Keratinocyte (primary cell): ENCODE results near the gene OTOS. TPM values are rescaled to one million over a fixed set of nuclear protein-coding genes. Genes with fewer than 3 reads are reported as not detected.

Experiments
- DNase-seq: peaks from one replicate; pipeline ENCODE4 v3.0.0-alpha.2; 2011; ENCODE audit warnings: low read depth, missing footprints, low spot score
- FAIRE-seq: peaks from 2 replicates; lab custom pipeline; 2011; peaks lifted over from hg19 to GRCh38; lab: Jason Lieb, UNC
- H2AFZ ChIP-seq: 2 replicates; pipeline ENCODE4 v1.6.0; 2012; ENCODE audit warnings: low read length, control low read depth, inconsistent platforms; ENCODE audit not compliant: control insufficient read depth
- H3K27ac ChIP-seq: 2 replicates; pipeline ENCODE4 v1.5.1; 2011; ENCODE audit warnings: low read length; ENCODE audit not compliant: control insufficient read depth, insufficient read depth
- H3K27me3 ChIP-seq: 3 replicates; pipeline ENCODE4 v1.6.0; 2011; ENCODE audit warnings: low read length; ENCODE audit not compliant: control insufficient read depth, insufficient read depth; ENCODE audit errors: extremely low read depth
- H3K36me3 ChIP-seq, 2 experiments: 2 replicates in 1 of 2; 3 replicates in 1 of 2; pipeline ENCODE4 v1.5.1; 2011; ENCODE audit warnings: low read length in 2 of 2, mild to moderate bottlenecking in 1 of 2; ENCODE audit not compliant: control insufficient read depth in 2 of 2, insufficient read depth in 2 of 2; ENCODE audit errors: extremely low read depth in 1 of 2
- H3K4me1 ChIP-seq: 3 replicates; pipeline ENCODE4 v1.5.1; 2011; ENCODE audit warnings: low read length; ENCODE audit not compliant: control insufficient read depth, insufficient read depth; ENCODE audit errors: extremely low read depth
- H3K4me2 ChIP-seq: 3 replicates; pipeline ENCODE4 v1.6.0; 2011; ENCODE audit warnings: low read depth, low read length; ENCODE audit not compliant: control insufficient read depth, insufficient read depth; ENCODE audit errors: extremely low read depth
- H3K4me3 ChIP-seq, 3 experiments: fragments of 200-600 bp in 1 of 3; sonication (generic) in 1 of 3; 2 replicates in 2 of 3; 3 replicates in 1 of 3; pipeline ENCODE4 v1.5.1; 2011 to 2016; ENCODE audit warnings: low read length in 3 of 3, mild to moderate bottlenecking in 3 of 3, control low read depth in 2 of 3, inconsistent platforms in 1 of 3, low read depth in 1 of 3, mixed read lengths in 1 of 3, mixed run types in 1 of 3, moderate library complexity in 1 of 3; ENCODE audit not compliant: control insufficient read depth in 2 of 3, insufficient read depth in 2 of 3; ENCODE audit errors: extremely low read depth in 1 of 3
- H3K79me2 ChIP-seq: 2 replicates; pipeline ENCODE4 v1.6.0; 2012; ENCODE audit warnings: low read length; ENCODE audit not compliant: control insufficient read depth, insufficient read depth
- H3K9ac ChIP-seq: 3 replicates; pipeline ENCODE4 v1.6.0; 2011; ENCODE audit warnings: low read length; ENCODE audit not compliant: control insufficient read depth, insufficient read depth; ENCODE audit errors: extremely low read depth
- H3K9me1 ChIP-seq: 3 replicates; pipeline ENCODE4 v1.6.0; 2011; ENCODE audit warnings: low read length; ENCODE audit not compliant: control insufficient read depth, insufficient read depth; ENCODE audit errors: extremely low read depth
- H3K9me3 ChIP-seq: 2 replicates; pipeline ENCODE4 v1.5.1; 2012; ENCODE audit warnings: low read depth, low read length; ENCODE audit not compliant: control insufficient read depth
- H4K20me1 ChIP-seq: 3 replicates; pipeline ENCODE4 v1.6.0; 2011; ENCODE audit warnings: low read length; ENCODE audit not compliant: control insufficient read depth, insufficient read depth; ENCODE audit errors: extremely low read depth
- CTCF ChIP-seq, 3 experiments: IDR thresholded peaks in 1 of 3; conservative IDR thresholded peaks in 1 of 3; optimal IDR thresholded peaks in 1 of 3; 2 replicates in 2 of 3; 3 replicates in 1 of 3; pipeline versions ENCODE3 to v1.5.1; 2011; ENCODE audit warnings: low read length in 3 of 3, mild to moderate bottlenecking in 3 of 3, moderate library complexity in 2 of 3, control low read depth in 1 of 3, inconsistent platforms in 1 of 3; ENCODE audit not compliant: insufficient read depth in 2 of 3; ENCODE audit errors: extremely low read depth in 1 of 3
- EZH2 ChIP-seq: IDR thresholded peaks from one replicate; pipeline ENCODE4 v1.6.1; 2012; ENCODE audit warnings: inconsistent platforms, mild to moderate bottlenecking, low read length, moderate library complexity
- dilution Hi-C: fragments of 300-500 bp; cut with MboI; formaldehyde crosslinking; loops from one replicate; pipeline ENCODE4 v1.7.0; 2020; ENCODE audit warnings: low sequenced_read_pairs; ENCODE audit not compliant: extremely low pct_ligation_motif_present
- polyA plus RNA-seq, 5 experiments: library from polyadenylated mRNA; depleted of rRNA in 3 of 5; stranded (reverse) in 3 of 5; stranded (forward) in 1 of 5; unstranded in 1 of 5; fragments of >200 nt; gene quantifications; 1 replicate in 1 of 5; 2 replicates in 3 of 5; 3 replicates in 1 of 5; pipeline versions ENCODE4 v1.2.1 to v1.2.3, GENCODE V29; 2011 to 2012; ENCODE audit warnings: missing spikeins in 2 of 5, low read depth in 1 of 5, low replicate concordance in 1 of 5

The OTOS gene
- polyA plus RNA-seq, 1 donor (not counting 4 experiments of a cell fraction or from before 2014, with no cell fraction given): not detected

GRCh38 chr2:240154606-240155005, 14.1 kb upstream of the OTOS start:
- H3K4me2 ChIP-seq: no peak overlapping the region
- dilution Hi-C loops: no loop called here
- H3K27me3 ChIP-seq: peaks cover 34% of the 10 kb centered on the region
- no peaks in the 10 kb centered on the region for H3K4me1 ChIP-seq
- no peaks in the 10 kb centered on the region for H3K36me3 ChIP-seq
- H3K9me3 ChIP-seq: no peaks in the 10 kb centered on the region
- no peak overlapping the region for H2AFZ ChIP-seq
- FAIRE-seq (no peak), DNase-seq (no peak)
- no peak overlapping the region for H3K27ac ChIP-seq
- no peaks in the 10 kb centered on the region for H3K9me1 ChIP-seq
- no peak for TF ChIP-seq EZH2
- TF ChIP-seq CTCF (optimal IDR thresholded peaks at IDR 0.05 in 1 of 3, IDR thresholded peaks at IDR 0.05 in 1 of 3, conservative IDR thresholded peaks at IDR 0.05 in 1 of 3; ENCODE audit: extremely low read depth in 1 of 3, insufficient read depth in 2 of 3, low read length in 3 of 3): no peak
- no peak overlapping the region for H3K4me3 ChIP-seq
- peaks cover 2% of the 10 kb centered on the region for H4K20me1 ChIP-seq
- H3K79me2 ChIP-seq: no peaks in the 10 kb centered on the region
- no peak overlapping the region for H3K9ac ChIP-seq

GRCh38 chr2:240153418-240153817, 13.0 kb upstream of the OTOS start:
- Histone ChIP-seq H3K4me1 (no peaks in the 10 kb centered on the region), H3K4me2 (no peak overlapping the region), H3K9ac (no peak overlapping the region), H3K27me3 (peaks cover 39% of the 10 kb centered on the region), H3K9me3 (no peaks in the 10 kb centered on the region), H3K9me1 (no peaks in the 10 kb centered on the region), H3K4me3 (no peak overlapping the region), H4K20me1 (peaks cover 2% of the 10 kb centered on the region), H2AFZ (no peak overlapping the region), H3K27ac (no peak overlapping the region), H3K79me2 (no peaks in the 10 kb centered on the region), H3K36me3 (no peaks in the 10 kb centered on the region)
- no peak for FAIRE-seq
- no peak for DNase-seq
- dilution Hi-C loops: no loop called here
- no peak for TF ChIP-seq EZH2
- TF ChIP-seq CTCF (optimal IDR thresholded peaks at IDR 0.05 in 1 of 3, IDR thresholded peaks at IDR 0.05 in 1 of 3, conservative IDR thresholded peaks at IDR 0.05 in 1 of 3; ENCODE audit: extremely low read depth in 1 of 3, insufficient read depth in 2 of 3, low read length in 3 of 3): no peak
